H1 (cell line): ENCODE measurements around the gene KLHL29. TPM values are rescaled to one million over a fixed set of nuclear protein-coding genes. Genes with fewer than 3 reads are reported as not detected.

Experiments
- CTCF ChIA-PET: fragments of 300-600 bp; sonication (Branson Sonifier 250); formaldehyde crosslinking; loops from one replicate; lab custom pipeline; 2021; ENCODE audit not compliant: partially characterized antibody; lab: Charles Lee
- POLR2A ChIA-PET: fragments of 300-600 bp; sonication (Branson Sonifier 250); formaldehyde crosslinking; loops from one replicate; lab custom pipeline; 2021; ENCODE audit warnings: inconsistent platforms; ENCODE audit not compliant: partially characterized antibody; lab: Charles Lee
- DNase-seq, 2 experiments: peaks; one replicate each; pipeline versions ENCODE4 v3.0.0 to v3.0.0-alpha.2; 2010 to 2022; ENCODE audit warnings: low spot score in 2 of 2, low read depth in 1 of 2, mixed read lengths in 1 of 2
- FAIRE-seq: peaks from 2 replicates; lab custom pipeline; 2011; peaks lifted over from hg19 to GRCh38; lab: Jason Lieb, UNC
- H2AFZ ChIP-seq: 2 replicates; pipeline ENCODE4 v1.8.1; 2012; ENCODE audit warnings: low read length, inconsistent platforms
- H2AK5ac ChIP-seq: 2 replicates; pipeline ENCODE4 v1.6.1; 2013; ENCODE audit warnings: low read depth, low read length
- H2BK120ac ChIP-seq: replicated peaks from 2 replicates; pipeline ENCODE3; 2013; ENCODE audit warnings: low read depth, low read length, inconsistent platforms
- H2BK12ac ChIP-seq: 2 replicates; pipeline ENCODE4 v1.6.1; 2013; ENCODE audit warnings: low read depth, low read length
- H2BK15ac ChIP-seq: 2 replicates; pipeline ENCODE4 v1.6.1; 2013; ENCODE audit warnings: low read length
- H2BK20ac ChIP-seq: 2 replicates; pipeline ENCODE4 v1.6.1; 2013; ENCODE audit warnings: low read length
- H2BK5ac ChIP-seq: 2 replicates; pipeline ENCODE4 v1.6.1; 2013; ENCODE audit warnings: low read depth, low read length
- H3K14ac ChIP-seq: 2 replicates; pipeline ENCODE4 v1.6.1; 2013; ENCODE audit warnings: inconsistent platforms; ENCODE audit not compliant: insufficient read length
- H3K18ac ChIP-seq: 2 replicates; pipeline ENCODE4 v1.6.1; 2013; ENCODE audit warnings: low read length; ENCODE audit errors: extremely low read depth
- H3K23ac ChIP-seq: 2 replicates; pipeline ENCODE4 v1.6.1; 2013; ENCODE audit warnings: inconsistent platforms; ENCODE audit not compliant: insufficient read length
- H3K23me2 ChIP-seq: 2 replicates; pipeline ENCODE4 v1.6.1; 2013; ENCODE audit warnings: low read depth, low read length
- H3K27ac ChIP-seq: 2 replicates; pipeline ENCODE4 v1.6.1; 2011; ENCODE audit warnings: low read depth, low read length, inconsistent platforms
- H3K27me3 ChIP-seq, 4 experiments: replicated peaks in 1 of 4; 1 replicate in 1 of 4; 2 replicates in 3 of 4; pipeline versions ENCODE4 v1.6.1 to v1.8.1; 2011 to 2013; ENCODE audit warnings: low read length in 3 of 4, mild to moderate bottlenecking in 3 of 4, inconsistent platforms in 2 of 4, mixed read lengths in 2 of 4, moderate library complexity in 1 of 4; ENCODE audit not compliant: control insufficient read depth in 3 of 4, insufficient read depth in 3 of 4; ENCODE audit errors: extremely low read depth in 1 of 4
- H3K36me3 ChIP-seq, 4 experiments: 2 replicates each; pipeline versions ENCODE4 v1.6.1 to v1.8.1; 2011 to 2013; ENCODE audit warnings: mild to moderate bottlenecking in 4 of 4, low read length in 3 of 4, moderate library complexity in 2 of 4, control low read depth in 1 of 4, inconsistent platforms in 1 of 4; ENCODE audit not compliant: insufficient read depth in 4 of 4, control insufficient read depth in 2 of 4
- H3K4ac ChIP-seq: replicated peaks from 2 replicates; pipeline ENCODE3; 2013; ENCODE audit warnings: low read length, low read depth, mixed read lengths, inconsistent platforms; ENCODE audit not compliant: insufficient read length
- H3K4me1 ChIP-seq, 4 experiments: replicated peaks in 1 of 4; 1 replicate in 1 of 4; 2 replicates in 3 of 4; pipeline versions ENCODE4 v1.6.1 to v1.8.1; 2011 to 2013; ENCODE audit warnings: low read length in 3 of 4, inconsistent platforms in 2 of 4, mixed read lengths in 1 of 4; ENCODE audit not compliant: insufficient read depth in 4 of 4, control insufficient read depth in 3 of 4
- H3K4me2 ChIP-seq, 2 experiments: 2 replicates each; pipeline versions ENCODE4 v1.6.1 to v1.8.1; 2011 to 2013; ENCODE audit warnings: low read depth in 2 of 2, low read length in 2 of 2, control low read depth in 1 of 2, inconsistent platforms in 1 of 2, mild to moderate bottlenecking in 1 of 2; ENCODE audit not compliant: insufficient read depth in 1 of 2
- H3K4me3 ChIP-seq, 4 experiments: fragments of 200-600, 300-600 bp in 1 of 4; sonication (generic), shearing (Covaris generic), sonication (Bioruptor Twin) in 1 of 4; 2 replicates each; pipeline versions ENCODE4 v1.5.1 to v1.8.1; 2011 to 2016; ENCODE audit warnings: low read length in 4 of 4, low read depth in 3 of 4, control low read depth in 2 of 4, inconsistent platforms in 2 of 4, mild to moderate bottlenecking in 2 of 4, mixed read lengths in 1 of 4, moderate library complexity in 1 of 4; ENCODE audit not compliant: insufficient read depth in 2 of 4; ENCODE audit errors: extremely low read depth in 1 of 4
- H3K56ac ChIP-seq: replicated peaks from 2 replicates; pipeline ENCODE3; 2013; ENCODE audit warnings: low read depth, mild to moderate bottlenecking, mixed read lengths, low read length, inconsistent platforms; ENCODE audit not compliant: insufficient read length
- H3K79me1 ChIP-seq: 2 replicates; pipeline ENCODE4 v1.6.1; 2013; ENCODE audit warnings: low read depth, low read length, control low read depth
- H3K79me2 ChIP-seq, 2 experiments: 2 replicates each; pipeline versions ENCODE4 v1.6.1 to v1.8.1; 2012 to 2013; ENCODE audit warnings: low read length in 2 of 2, mild to moderate bottlenecking in 2 of 2, inconsistent platforms in 1 of 2; ENCODE audit not compliant: insufficient read depth in 2 of 2, control insufficient read depth in 1 of 2
- H3K9ac ChIP-seq, 4 experiments: replicated peaks in 1 of 4; 1 replicate in 1 of 4; 2 replicates in 3 of 4; pipeline versions ENCODE4 v1.6.1 to v1.8.1; 2011 to 2013; ENCODE audit warnings: low read depth in 3 of 4, low read length in 3 of 4, control low read depth in 2 of 4, mild to moderate bottlenecking in 2 of 4, moderate library complexity in 2 of 4, inconsistent platforms in 1 of 4; ENCODE audit errors: extremely low read depth in 1 of 4
- H3K9me3 ChIP-seq, 2 experiments: 2 replicates each; pipeline versions ENCODE4 v1.6.1 to v1.8.1; 2012 to 2013; ENCODE audit warnings: mild to moderate bottlenecking in 2 of 2, moderate library complexity in 2 of 2, control low read depth in 1 of 2, inconsistent platforms in 1 of 2, low read depth in 1 of 2, low read length in 1 of 2, mixed read lengths in 1 of 2; ENCODE audit not compliant: insufficient read depth in 2 of 2
- H4K20me1 ChIP-seq, 2 experiments: replicated peaks in 1 of 2; 2 replicates each; pipeline versions ENCODE3 to v1.8.1; 2011 to 2013; ENCODE audit warnings: inconsistent platforms in 2 of 2, low read length in 2 of 2, mild to moderate bottlenecking in 1 of 2; ENCODE audit not compliant: insufficient read depth in 2 of 2, control insufficient read depth in 1 of 2
- H4K5ac ChIP-seq: 2 replicates; pipeline ENCODE4 v1.6.1; 2013; ENCODE audit warnings: low read length, low read depth, mixed read lengths, inconsistent platforms; ENCODE audit not compliant: insufficient read length
- H4K8ac ChIP-seq: 2 replicates; pipeline ENCODE4 v1.8.0; 2013; ENCODE audit warnings: mild to moderate bottlenecking, moderate library complexity, low read length, inconsistent platforms; ENCODE audit not compliant: insufficient read depth; ENCODE audit errors: extremely low read depth
- H4K91ac ChIP-seq: replicated peaks from 2 replicates; pipeline ENCODE3; 2013; ENCODE audit warnings: low read length, mixed read lengths, inconsistent platforms; ENCODE audit not compliant: insufficient read length
- ASH2L ChIP-seq: fragments of 200-600, 300-600 bp; sonication (generic); IDR thresholded peaks from one replicate; pipeline ENCODE4 v1.7.1; 2017; ENCODE audit warnings: low read length
- BCL11A ChIP-seq, 2 experiments: IDR thresholded peaks; one replicate each; pipeline ENCODE4 v1.6.1; 2011; ENCODE audit warnings: low read depth in 2 of 2, low read length in 2 of 2, mild to moderate bottlenecking in 2 of 2
- CBX8 ChIP-seq: fragments of 300-800, 300-1000 bp; sonication (generic); IDR thresholded peaks from 2 replicates; pipeline ENCODE4 v1.7.1; 2016; ENCODE audit warnings: low read depth, low read length, borderline replicate concordance
- CTBP2 ChIP-seq: IDR thresholded peaks from 2 replicates; pipeline ENCODE4 v1.7.0; 2011; ENCODE audit warnings: borderline replicate concordance, mild to moderate bottlenecking, moderate library complexity, mixed read lengths, low read length; ENCODE audit not compliant: insufficient read depth, insufficient read length
- EP300 ChIP-seq, 2 experiments: IDR thresholded peaks; 1 replicate in 1 of 2; 2 replicates in 1 of 2; pipeline ENCODE4 v1.6.1; 2011 to 2012; ENCODE audit warnings: low read depth in 2 of 2, low read length in 2 of 2, mild to moderate bottlenecking in 2 of 2, borderline replicate concordance in 1 of 2, inconsistent platforms in 1 of 2, moderate library complexity in 1 of 2
- EZH2 ChIP-seq: fragments of 200-600 bp; sonication (generic); IDR thresholded peaks from 2 replicates; pipeline ENCODE4 v1.7.1; 2012; ENCODE audit warnings: low read depth, mild to moderate bottlenecking, moderate library complexity, low read length, inconsistent platforms; ENCODE audit not compliant: severe bottlenecking
- GTF2F1 ChIP-seq: IDR thresholded peaks from 2 replicates; pipeline ENCODE4 v1.6.1; 2012; ENCODE audit warnings: low read depth, low read length, improper control_type of control experiment, borderline replicate concordance
- JUN ChIP-seq: IDR thresholded peaks from 2 replicates; pipeline ENCODE4 v1.6.1; 2011; ENCODE audit warnings: low read depth, mild to moderate bottlenecking, improper control_type of control experiment, low read length
- RXRA ChIP-seq: IDR thresholded peaks from 2 replicates; pipeline ENCODE4 v1.6.1; 2011; ENCODE audit warnings: low read depth, mild to moderate bottlenecking, low read length, moderate library complexity; ENCODE audit not compliant: insufficient read depth
- SIX5 ChIP-seq: IDR thresholded peaks from 2 replicates; pipeline ENCODE4 v1.6.1; 2011; ENCODE audit warnings: mild to moderate bottlenecking, low read depth, low read length
- TAF7 ChIP-seq: optimal IDR thresholded peaks from 2 replicates; pipeline ENCODE3; 2011; ENCODE audit warnings: low read depth, mild to moderate bottlenecking, inconsistent platforms, low read length, moderate library complexity, borderline replicate concordance
- WGBS, 2 experiments: shearing (Covaris generic) in 1 of 2; methylation state at CpG; one replicate each; pipeline versions ENCODE4 v1.1.6 to v1.1.7; 2013 to 2015; ENCODE audit warnings: low lambda C conversion rate in 2 of 2, mixed read lengths in 2 of 2, inconsistent platforms in 1 of 2, low coverage in 1 of 2, missing lambda C conversion rate in 1 of 2; ENCODE audit not compliant: insufficient replicate concordance in 2 of 2, insufficient coverage in 1 of 2, insufficient read length in 1 of 2; ENCODE audit errors: extremely low coverage in 1 of 2, missing lambda C conversion rate in 1 of 2; 5-methylcytosine and 5-hydroxymethylcytosine counted together
- polyA plus RNA-seq, 7 experiments: library from polyadenylated mRNA; depleted of rRNA in 3 of 7; stranded (reverse) in 5 of 7; unstranded in 2 of 7; fragments of >200 nt in 5 of 7; fragments of 200-250 nt in 2 of 7; gene quantifications; 1 replicate in 5 of 7; 2 replicates in 1 of 7; 4 replicates in 1 of 7; pipeline versions ENCODE4 v1.2.1 to v1.2.3, GENCODE V29; 2011 to 2013; ENCODE audit warnings: missing spikeins in 2 of 7, mixed read lengths in 2 of 7
- total RNA-seq: library from RNA; stranded (reverse); fragmentation: NEBNext Ultra II Directional; extraction: Animal tissue kit (Norgen Biotek cat#: 25700); gene quantifications from 2 replicates; pipeline ENCODE4 v1.2.1, GENCODE V29; 2021

KLHL29 gene
- total and polyA plus RNA-seq, 2 of the 8 experiments (the other 6 are each of a cell fraction or from before 2014, with no cell fraction given): 1.1 to 4.7 TPM

DNA sequence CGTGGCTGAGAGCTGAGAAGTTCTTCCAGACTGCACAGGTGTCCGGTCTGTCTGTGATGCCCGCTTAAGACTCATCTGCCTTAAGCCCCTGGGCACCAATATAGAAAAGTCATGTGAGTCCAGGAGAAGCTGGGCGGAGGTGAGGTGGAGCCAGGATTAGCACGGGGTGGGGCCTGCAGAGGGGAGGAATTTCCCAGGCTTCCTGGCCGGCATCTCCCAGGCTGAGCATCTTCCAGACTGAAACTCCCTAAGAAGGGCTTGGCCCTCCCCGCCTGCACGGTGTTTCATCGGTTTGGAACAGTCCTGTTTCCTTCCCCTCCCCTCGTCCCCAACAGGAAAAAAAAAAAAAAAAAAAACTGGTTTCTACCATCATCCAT, 271.6 kb downstream of the KLHL29 start:
- Histone ChIP-seq H3K27ac (no peak overlapping the region), H3K4me2 (no peak overlapping the region), H2BK20ac (no peak overlapping the region), H2BK120ac (no peak overlapping the region), H3K14ac (no peak overlapping the region), H3K27me3 (no peaks in the 10 kb centered on the region), H4K20me1 (no peaks in the 10 kb centered on the region), H2AK5ac (no peak overlapping the region), H2BK5ac (no peak overlapping the region), H3K4me1 (no peaks in the 10 kb centered on the region; a peak in 1 of 7 replicates), H2BK12ac (no peak overlapping the region), H4K5ac (no peak overlapping the region), H4K8ac (no peak overlapping the region), H3K56ac (no peak overlapping the region), H3K18ac (no peak overlapping the region; the same call in 1 of the 2 replicates), H2BK15ac (no peak overlapping the region), H4K91ac (no peak overlapping the region), H3K4me3 (no peak overlapping the region), H3K36me3 (no peaks in the 10 kb centered on the region; a peak in 1 of 8 replicates), H3K79me1 (no peaks in the 10 kb centered on the region), H3K4ac (no peak overlapping the region), H3K9me3 (no peaks in the 10 kb centered on the region), H3K23me2 (no peaks in the 10 kb centered on the region), H3K79me2 (no peaks in the 10 kb centered on the region), H3K9ac (no peak overlapping the region), H3K23ac (no peak overlapping the region), H2AFZ (no peak overlapping the region)
- TF ChIP-seq GTF2F1 (no peak), TAF7 (no peak), RXRA (no peak), BCL11A (IDR thresholded peaks at IDR 0.05; ENCODE audit: low read depth in 2 of 2, low read length in 2 of 2) (no peak), JUN (no peak), CBX8 (no peak), EP300 (IDR thresholded peaks at IDR 0.05; ENCODE audit: borderline replicate concordance in 1 of 2, low read depth in 2 of 2, low read length in 2 of 2) (no peak), EZH2 (no peak), CTBP2 (no peak), SIX5 (no peak), ASH2L (no peak)
- no peak for DNase-seq
- ChIA-PET CTCF (interaction anchor here (0.6 to 3.6 kb wide), 4 partner anchors 17 to 167 kb away, joined by 3 to 19 read pairs (median 10); no protein-coding TSS in a partner anchor), POLR2A (interaction anchor here (1.3 kb wide), 1 partner anchor 8 kb away, joined by 5 read pairs; no protein-coding TSS in a partner anchor)
- WGBS, 2 experiments: 90% methylated on average over 10 of the region's 10 CpGs; no CpG with 5 or more reads in 1 of the 2 experiments
- no peak for FAIRE-seq
